ENCODE results near the gene LMBR1.

DNA sequence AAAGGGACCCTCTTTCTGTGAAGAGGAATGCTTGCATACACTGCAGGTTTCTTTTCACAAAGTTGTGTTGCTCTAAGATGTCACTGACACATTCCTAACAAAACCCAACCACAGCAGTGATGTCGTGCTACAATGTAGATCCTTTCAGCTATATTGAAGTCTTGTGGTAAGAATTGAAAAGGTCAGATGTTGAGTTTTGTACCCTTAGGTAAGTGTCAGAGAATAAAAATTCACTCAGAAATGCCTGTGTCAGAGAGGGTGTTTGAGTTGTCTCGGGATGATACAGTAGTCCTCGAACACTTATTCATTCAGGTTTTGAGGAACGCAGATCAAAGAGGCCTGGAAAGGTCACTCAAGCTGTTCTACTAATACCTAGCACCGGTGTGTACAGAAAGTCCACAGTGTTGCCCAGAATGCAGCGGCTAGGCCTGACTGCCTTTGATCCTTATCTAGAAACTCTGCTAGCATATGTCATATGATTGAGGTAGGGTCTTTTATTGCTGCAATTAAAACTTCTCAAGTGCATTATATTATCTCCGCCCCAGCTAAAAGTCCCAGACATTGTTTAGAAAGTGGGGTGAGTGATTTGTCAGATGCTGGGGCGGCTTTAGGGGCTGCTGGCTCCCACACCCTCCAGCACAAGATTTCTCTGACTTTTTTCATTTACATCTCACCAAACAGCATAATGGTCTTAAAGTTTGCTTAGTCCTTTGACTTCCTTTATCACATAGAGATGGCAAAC, 226.4 kb downstream of the LMBR1 start:
- no peak for TF ChIP-seq POLR2AphosphoS5 (IDR thresholded peaks at IDR 0.05; ENCODE audit: low read depth, low read length)
- TF ChIP-seq, protein P1, sequence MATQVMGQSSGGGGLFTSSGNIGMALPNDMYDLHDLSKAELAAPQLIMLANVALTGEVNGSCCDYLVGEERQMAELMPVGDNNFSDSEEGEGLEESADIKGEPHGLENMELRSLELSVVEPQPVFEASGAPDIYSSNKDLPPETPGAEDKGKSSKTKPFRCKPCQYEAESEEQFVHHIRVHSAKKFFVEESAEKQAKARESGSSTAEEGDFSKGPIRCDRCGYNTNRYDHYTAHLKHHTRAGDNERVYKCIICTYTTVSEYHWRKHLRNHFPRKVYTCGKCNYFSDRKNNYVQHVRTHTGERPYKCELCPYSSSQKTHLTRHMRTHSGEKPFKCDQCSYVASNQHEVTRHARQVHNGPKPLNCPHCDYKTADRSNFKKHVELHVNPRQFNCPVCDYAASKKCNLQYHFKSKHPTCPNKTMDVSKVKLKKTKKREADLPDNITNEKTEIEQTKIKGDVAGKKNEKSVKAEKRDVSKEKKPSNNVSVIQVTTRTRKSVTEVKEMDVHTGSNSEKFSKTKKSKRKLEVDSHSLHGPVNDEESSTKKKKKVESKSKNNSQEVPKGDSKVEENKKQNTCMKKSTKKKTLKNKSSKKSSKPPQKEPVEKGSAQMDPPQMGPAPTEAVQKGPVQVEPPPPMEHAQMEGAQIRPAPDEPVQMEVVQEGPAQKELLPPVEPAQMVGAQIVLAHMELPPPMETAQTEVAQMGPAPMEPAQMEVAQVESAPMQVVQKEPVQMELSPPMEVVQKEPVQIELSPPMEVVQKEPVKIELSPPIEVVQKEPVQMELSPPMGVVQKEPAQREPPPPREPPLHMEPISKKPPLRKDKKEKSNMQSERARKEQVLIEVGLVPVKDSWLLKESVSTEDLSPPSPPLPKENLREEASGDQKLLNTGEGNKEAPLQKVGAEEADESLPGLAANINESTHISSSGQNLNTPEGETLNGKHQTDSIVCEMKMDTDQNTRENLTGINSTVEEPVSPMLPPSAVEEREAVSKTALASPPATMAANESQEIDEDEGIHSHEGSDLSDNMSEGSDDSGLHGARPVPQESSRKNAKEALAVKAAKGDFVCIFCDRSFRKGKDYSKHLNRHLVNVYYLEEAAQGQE (IDR thresholded peaks at IDR 0.05; ENCODE audit: insufficient read depth in 1 of 2, low read depth in 2 of 2, low read length in 2 of 2), result no peak

All from PFSK-1 (cell line).